A549 (cell line): ENCODE measurements around the gene TMEM198.

Source experiments
- CEBPB ChIP-seq, 2 experiments: fragments of >200 bp in 1 of 2; sonication (Bioruptor Twin) in 1 of 2; formaldehyde crosslinking in 1 of 2; IDR thresholded peaks; 2 replicates each; pipeline ENCODE4 v1.6.1; 2012 to 2016
- CTCF ChIP-seq: fragments of >200 bp; sonication (Bioruptor Twin); formaldehyde crosslinking; IDR thresholded peaks from 3 replicates; pipeline ENCODE4 v1.5.1; 2016
- JUN ChIP-seq, 2 experiments: fragments of >200 bp; sonication (Bioruptor Twin); formaldehyde crosslinking; IDR thresholded peaks; 2 replicates in 1 of 2; 3 replicates in 1 of 2; pipeline ENCODE4 v1.6.1; 2016 to 2017

- TF ChIP-seq CTCF: no peak
- no peak; a peak in 2 of 5 replicates for TF ChIP-seq JUN (IDR thresholded peaks at IDR 0.05)
- TF ChIP-seq CEBPB (IDR thresholded peaks at IDR 0.05): no peak
Measured at GRCh38 chr2:219570924-219571310, 27.1 kb downstream of the TMEM198 start.
